ENCODE results near the gene SPACA9.

GRCh38 chr9:132914924-132915323 is 36.2 kb downstream of the SPACA9 start:
- TF ChIP-seq POLR2A (IDR thresholded peaks at IDR 0.05): no peak
- TF ChIP-seq CTCF (IDR thresholded peaks at IDR 0.05): no peak

Measured in uterus (tissue), 2 donors.